HFFc6 (cell line): ENCODE measurements around the gene MARCHF10. TPM values are rescaled to one million over a fixed set of nuclear protein-coding genes. Genes with fewer than 3 reads are reported as not detected.

ENCODE experiments used
- DNase-seq: peaks from one replicate; pipeline ENCODE4 v3.0.0-alpha.2; 2018
- H3K27ac Mint-ChIP-seq: 2 replicates; pipeline ENCODE4 v1.8.0; 2020; ENCODE audit warnings: mild to moderate bottlenecking, mixed read lengths
- H3K27me3 Mint-ChIP-seq: 2 replicates; pipeline ENCODE4 v1.8.0; 2021; ENCODE audit warnings: mild to moderate bottlenecking, moderate library complexity, mixed read lengths; ENCODE audit not compliant: insufficient read depth
- H3K36me3 Mint-ChIP-seq: 2 replicates; pipeline ENCODE4 v1.8.0; 2021; ENCODE audit warnings: low read depth, mixed read lengths
- H3K4me1 Mint-ChIP-seq: 2 replicates; pipeline ENCODE4 v1.8.0; 2020; ENCODE audit warnings: low read depth, mixed read lengths
- H3K4me3 Mint-ChIP-seq: 2 replicates; pipeline ENCODE4 v1.8.0; 2020; ENCODE audit warnings: mild to moderate bottlenecking, moderate library complexity, mixed read lengths
- H3K9me3 Mint-ChIP-seq: 2 replicates; pipeline ENCODE4 v1.8.0; 2020; ENCODE audit warnings: mild to moderate bottlenecking, mixed read lengths
- total RNA-seq, 6 experiments: library from RNA; stranded (reverse); fragmentation: NEBNext Ultra II Directional; extraction: Animal tissue kit (Norgen Biotek cat#: 25700); gene quantifications; 2 replicates in 1 of 6; 3 replicates in 5 of 6; pipeline ENCODE4 v1.2.3, GENCODE V29; 2021
- TF ChIP-seq, protein P1 (sequence below): fragments of 200-600 bp; sonication (generic); IDR thresholded peaks from 2 replicates; pipeline ENCODE4 v1.5.0; 2021; ENCODE audit warnings: antibody characterized with exemption, mild to moderate bottlenecking

MARCHF10 gene
- total RNA-seq, 6 experiments from 2014 or later, result 0.46 to 1.5 (median 0.89) TPM

DNA sequence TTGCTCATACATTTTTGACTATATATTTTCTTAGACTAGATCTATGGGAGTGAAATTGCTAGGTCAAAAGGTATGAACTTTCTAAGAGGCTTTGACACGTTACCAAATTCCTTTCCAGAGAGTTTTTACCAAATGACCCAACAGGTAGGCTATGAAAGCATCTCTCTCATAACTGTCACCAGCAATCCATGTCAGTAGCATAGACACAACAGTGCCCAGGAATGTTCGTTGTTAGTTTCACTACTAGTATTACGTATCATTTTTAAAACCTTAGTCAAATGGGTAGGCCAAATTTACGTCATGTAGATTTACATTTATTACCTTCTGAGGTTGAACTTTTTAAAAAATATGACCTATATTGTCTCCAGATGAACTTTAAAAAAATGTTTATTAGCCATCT, 66.8 kb downstream of the MARCHF10 start:
- Mint-ChIP-seq H3K9me3 (no peaks in the 10 kb centered on the region), H3K4me1 (peaks cover 6% of the 10 kb centered on the region; the same call in 1 of the 2 replicates), H3K27me3 (peaks cover 13% of the 10 kb centered on the region), H3K4me3 (no peak overlapping the region), H3K27ac (no peak overlapping the region), H3K36me3 (0 out of 2 replicates have a peak, but pooled peaks cover 4% of the 10 kb centered on the region)
- no peak for DNase-seq
- TF ChIP-seq, protein P1, sequence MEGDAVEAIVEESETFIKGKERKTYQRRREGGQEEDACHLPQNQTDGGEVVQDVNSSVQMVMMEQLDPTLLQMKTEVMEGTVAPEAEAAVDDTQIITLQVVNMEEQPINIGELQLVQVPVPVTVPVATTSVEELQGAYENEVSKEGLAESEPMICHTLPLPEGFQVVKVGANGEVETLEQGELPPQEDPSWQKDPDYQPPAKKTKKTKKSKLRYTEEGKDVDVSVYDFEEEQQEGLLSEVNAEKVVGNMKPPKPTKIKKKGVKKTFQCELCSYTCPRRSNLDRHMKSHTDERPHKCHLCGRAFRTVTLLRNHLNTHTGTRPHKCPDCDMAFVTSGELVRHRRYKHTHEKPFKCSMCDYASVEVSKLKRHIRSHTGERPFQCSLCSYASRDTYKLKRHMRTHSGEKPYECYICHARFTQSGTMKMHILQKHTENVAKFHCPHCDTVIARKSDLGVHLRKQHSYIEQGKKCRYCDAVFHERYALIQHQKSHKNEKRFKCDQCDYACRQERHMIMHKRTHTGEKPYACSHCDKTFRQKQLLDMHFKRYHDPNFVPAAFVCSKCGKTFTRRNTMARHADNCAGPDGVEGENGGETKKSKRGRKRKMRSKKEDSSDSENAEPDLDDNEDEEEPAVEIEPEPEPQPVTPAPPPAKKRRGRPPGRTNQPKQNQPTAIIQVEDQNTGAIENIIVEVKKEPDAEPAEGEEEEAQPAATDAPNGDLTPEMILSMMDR, result no peak

GRCh38 chr17:62739645-62740388, 68.3 kb downstream of the MARCHF10 start:
- no peaks in the 10 kb centered on the region for H3K9me3 Mint-ChIP-seq
- H3K4me1 Mint-ChIP-seq, result peaks cover 6% of the 10 kb centered on the region; the same call in 1 of the 2 replicates
- H3K27me3 Mint-ChIP-seq, result peaks cover 11% of the 10 kb centered on the region
- H3K27ac Mint-ChIP-seq, result no peak overlapping the region
- H3K4me3 Mint-ChIP-seq, result no peak overlapping the region
- TF ChIP-seq, protein P1, result no peak
- DNase-seq, result peak; percentile 33
- 0 out of 2 replicates have a peak, but pooled peaks cover 4% of the 10 kb centered on the region for H3K36me3 Mint-ChIP-seq

DNA sequence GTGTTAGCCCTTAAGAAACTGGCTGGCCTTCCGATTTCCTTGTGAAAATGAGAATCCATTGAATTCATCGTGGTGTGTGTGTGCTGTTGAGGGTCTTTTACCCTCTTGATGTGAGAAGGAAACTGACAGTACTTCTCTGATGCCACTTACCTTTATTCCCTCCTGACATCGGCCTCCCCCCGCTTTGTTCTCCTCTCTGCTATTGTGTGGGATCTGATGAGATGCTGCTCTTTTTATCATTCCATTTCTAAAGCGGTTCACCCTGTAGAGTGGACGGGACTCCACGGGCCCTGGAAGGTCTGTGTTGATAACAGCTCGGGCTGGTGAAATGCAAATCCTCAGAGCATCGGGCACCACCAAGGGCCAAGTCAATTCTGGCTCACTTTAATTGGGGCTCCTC, 69.8 kb downstream of the MARCHF10 start:
- Mint-ChIP-seq H3K27ac (no peak overlapping the region), H3K4me3 (no peak overlapping the region), H3K36me3 (0 out of 2 replicates have a peak, but pooled peaks cover 4% of the 10 kb centered on the region), H3K9me3 (no peaks in the 10 kb centered on the region), H3K4me1 (peaks cover 6% of the 10 kb centered on the region; the same call in 1 of the 2 replicates), H3K27me3 (peaks cover 15% of the 10 kb centered on the region)
- DNase-seq, result no peak
- TF ChIP-seq, protein P1, result no peak

GRCh38 chr17:62737513-62737912, 70.6 kb downstream of the MARCHF10 start:
- no peak overlapping the region for H3K27ac Mint-ChIP-seq
- H3K4me1 Mint-ChIP-seq, result peaks cover 6% of the 10 kb centered on the region; the same call in 1 of the 2 replicates
- H3K36me3 Mint-ChIP-seq, result 0 out of 2 replicates have a peak, but pooled peaks cover 4% of the 10 kb centered on the region

GRCh38 chr17:62735044-62735651, 73.0 kb downstream of the MARCHF10 start:
- TF ChIP-seq, protein P1, result no peak
- Mint-ChIP-seq H3K36me3 (0 out of 2 replicates have a peak, but pooled peaks cover 4% of the 10 kb centered on the region), H3K4me3 (no peak overlapping the region), H3K27ac (no peak overlapping the region), H3K27me3 (peaks cover 15% of the 10 kb centered on the region), H3K9me3 (no peaks in the 10 kb centered on the region), H3K4me1 (peaks cover 5% of the 10 kb centered on the region; the same call in 1 of the 2 replicates)
- no peak for DNase-seq

More at GRCh38 chr17:62737513-62737912, 70.6 kb downstream of the MARCHF10 start:
- Mint-ChIP-seq H3K27me3 (peaks cover 15% of the 10 kb centered on the region), H3K9me3 (no peaks in the 10 kb centered on the region), H3K4me3 (no peak overlapping the region)
- TF ChIP-seq, protein P1, result no peak
- no peak for DNase-seq
